ENCODE data around the gene HCRT. TPM values are rescaled to one million over a fixed set of nuclear protein-coding genes. Genes with fewer than 3 reads are reported as not detected.

Gene HCRT
- polyA plus RNA-seq, 1 donor from 2014 or later = not detected

DNA sequence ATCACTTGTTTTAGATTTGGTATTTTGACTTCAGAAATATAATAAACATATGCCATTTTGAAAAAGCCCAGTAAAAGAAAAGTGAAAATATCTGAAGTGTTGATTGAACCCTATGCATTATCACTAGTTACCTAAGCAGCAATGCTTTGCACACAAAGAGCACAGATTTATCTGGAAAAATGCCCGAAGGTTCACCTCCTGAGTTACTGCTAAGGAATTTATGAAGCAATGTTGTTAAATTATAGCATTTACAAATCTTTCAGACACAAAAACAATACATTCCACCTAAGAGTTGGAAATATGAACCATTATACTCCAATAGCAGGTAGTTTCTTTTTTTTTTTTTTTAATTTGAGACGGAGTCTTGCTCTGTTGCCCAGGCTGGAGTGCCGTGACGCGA lies 47.9 kb upstream of the HCRT start:
- Histone ChIP-seq H3K9me2 (ENCODE audit: insufficient read depth, low read length) (no peaks in the 10 kb centered on the region), H3K4me3 (ENCODE audit: low read length) (no peak overlapping the region), H3K36me3 (ENCODE audit: insufficient read depth, low read length) (no peaks in the 10 kb centered on the region), H2AFZ (ENCODE audit: low read depth, low read length) (no peak overlapping the region), H3K79me2 (replicated peaks; ENCODE audit: insufficient read depth, low read length) (peaks cover 12% of the 10 kb centered on the region), H3K9ac (ENCODE audit: low read length) (no peak overlapping the region), H3K27ac (ENCODE audit: low read length) (no peak overlapping the region), H3K9me3 (ENCODE audit: low read length) (no peaks in the 10 kb centered on the region), H4K20me1 (ENCODE audit: insufficient read depth) (no peaks in the 10 kb centered on the region), H3K27me3 (ENCODE audit: insufficient read depth, low read depth, low read length) (no peaks in the 10 kb centered on the region), H3K4me2 (ENCODE audit: low read length) (no peak overlapping the region), H3F3A (ENCODE audit: insufficient read depth, low read length, poor library complexity, severe bottlenecking) (no peaks in the 10 kb centered on the region)
- TF ChIP-seq TAF1 (IDR thresholded peaks at IDR 0.05; ENCODE audit: low read depth) = no peak

- no peak for TF ChIP-seq REST (IDR thresholded peaks at IDR 0.05; ENCODE audit: borderline replicate concordance)
- TF ChIP-seq EZH2 (IDR thresholded peaks at IDR 0.05; ENCODE audit: borderline replicate concordance, insufficient read depth, low read length, poor library complexity, severe bottlenecking) = no peak
- TF ChIP-seq SMC3 (conservative IDR thresholded peaks at IDR 0.05; ENCODE audit: poor library complexity) = no peak
- TF ChIP-seq POLR2AphosphoS5 (IDR thresholded peaks at IDR 0.05) = no peak
- TF ChIP-seq CTCF (IDR thresholded peaks at IDR 0.05; ENCODE audit: poor library complexity, severe bottlenecking) = no peak
- H3K9me2 ChIP-seq (ENCODE audit: insufficient read depth, low read length) = no peaks in the 10 kb centered on the region
- no peaks in the 10 kb centered on the region for H3K27me3 ChIP-seq (ENCODE audit: insufficient read depth, low read depth, low read length)
- H2AFZ ChIP-seq (ENCODE audit: low read depth, low read length) = no peak overlapping the region
- H3K9me3 ChIP-seq (ENCODE audit: low read length) = no peaks in the 10 kb centered on the region
- H3K4me3 ChIP-seq (ENCODE audit: low read length) = no peak overlapping the region
- peaks cover 3% of the 10 kb centered on the region for H3K79me2 ChIP-seq (replicated peaks; ENCODE audit: insufficient read depth, low read length)
- H3K9ac ChIP-seq (ENCODE audit: low read length) = no peak overlapping the region
- H3K4me2 ChIP-seq (ENCODE audit: low read length) = no peak overlapping the region
- no peaks in the 10 kb centered on the region for H3F3A ChIP-seq (ENCODE audit: insufficient read depth, low read length, poor library complexity, severe bottlenecking)
- H3K36me3 ChIP-seq (ENCODE audit: insufficient read depth, low read length) = no peaks in the 10 kb centered on the region
- no peaks in the 10 kb centered on the region for H4K20me1 ChIP-seq (ENCODE audit: insufficient read depth)
- H3K27ac ChIP-seq (ENCODE audit: low read length) = no peak overlapping the region
These were observed 45.0 kb upstream of the HCRT start for GRCh38 chr17:42230225-42230624.

DNA sequence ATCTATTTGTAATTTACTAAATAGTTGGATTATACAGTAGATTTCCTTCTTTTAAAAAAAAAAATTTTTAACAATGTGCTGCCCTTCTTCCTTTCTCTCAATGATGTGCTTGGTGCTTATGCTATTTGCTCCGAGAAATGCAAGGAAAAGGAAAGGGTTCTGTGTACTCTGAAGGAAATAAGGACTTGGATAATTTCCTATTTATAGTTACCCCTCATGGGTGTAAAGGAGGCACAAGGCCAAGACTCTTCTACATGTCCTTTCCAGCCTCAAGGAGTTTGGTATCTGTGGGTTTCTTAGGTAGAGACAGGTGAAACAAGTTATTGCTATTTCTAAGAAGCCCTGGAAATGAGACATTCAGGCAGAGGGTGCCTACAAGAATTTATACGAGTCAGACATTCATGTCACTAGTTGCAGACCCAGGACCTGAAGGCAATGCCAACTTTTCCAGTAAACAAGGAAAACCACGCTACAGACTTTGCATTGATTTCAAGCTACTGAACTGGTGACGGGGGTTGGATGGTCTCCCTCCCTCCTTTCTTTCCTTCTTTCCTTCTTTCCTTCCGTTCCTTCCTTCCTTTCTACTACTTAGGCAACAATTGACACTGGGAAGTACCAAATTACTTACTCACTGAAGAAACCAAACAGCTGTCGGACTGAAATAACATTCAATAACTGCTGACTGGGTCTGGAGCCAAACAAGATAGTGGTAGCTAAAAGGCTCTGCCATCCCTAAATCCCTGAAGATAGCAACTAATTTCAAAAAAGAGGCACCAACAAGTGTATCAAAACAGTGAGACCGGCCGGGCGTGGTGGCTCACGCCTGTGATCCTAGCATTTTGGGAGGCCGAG lies 42.8 kb upstream of the HCRT start:
- H3K4me2 ChIP-seq (ENCODE audit: low read length) = no peak overlapping the region

More for the DNA sequence above, 42.8 kb upstream of the HCRT start:
- Histone ChIP-seq H3K36me3 (ENCODE audit: insufficient read depth, low read length) (no peaks in the 10 kb centered on the region), H3K4me3 (ENCODE audit: low read length) (no peak overlapping the region), H3F3A (ENCODE audit: insufficient read depth, low read length, poor library complexity, severe bottlenecking) (no peaks in the 10 kb centered on the region), H3K79me2 (replicated peaks; ENCODE audit: insufficient read depth, low read length) (peaks cover 3% of the 10 kb centered on the region), H3K9me3 (ENCODE audit: low read length) (no peaks in the 10 kb centered on the region), H3K27me3 (ENCODE audit: insufficient read depth, low read depth, low read length) (no peaks in the 10 kb centered on the region), H3K9me2 (ENCODE audit: insufficient read depth, low read length) (no peaks in the 10 kb centered on the region), H2AFZ (ENCODE audit: low read depth, low read length) (no peak overlapping the region), H3K9ac (ENCODE audit: low read length) (no peak overlapping the region), H4K20me1 (ENCODE audit: insufficient read depth) (no peaks in the 10 kb centered on the region), H3K27ac (ENCODE audit: low read length) (no peak overlapping the region)
- TF ChIP-seq TAF1 (IDR thresholded peaks at IDR 0.05; ENCODE audit: low read depth) (no peak), EP300 (conservative IDR thresholded peaks at IDR 0.05; ENCODE audit: poor library complexity, severe bottlenecking) (no peak), POLR2AphosphoS5 (IDR thresholded peaks at IDR 0.05) (no peak), CTCF (IDR thresholded peaks at IDR 0.05; ENCODE audit: poor library complexity, severe bottlenecking) (no peak), EZH2 (IDR thresholded peaks at IDR 0.05; ENCODE audit: borderline replicate concordance, insufficient read depth, low read length, poor library complexity, severe bottlenecking) (no peak), SMC3 (conservative IDR thresholded peaks at IDR 0.05; ENCODE audit: poor library complexity) (no peak), REST (IDR thresholded peaks at IDR 0.05; ENCODE audit: borderline replicate concordance) (no peak), RAD21 (conservative IDR thresholded peaks at IDR 0.05) (no peak), MXI1 (conservative IDR thresholded peaks at IDR 0.05; ENCODE audit: poor library complexity, severe bottlenecking) (no peak)

All from neural cell (in vitro differentiated cells).